Left renal cortex interstitium (tissue), 4 donors: ENCODE results near the gene TRIM40. TPM values are rescaled to one million over a fixed set of nuclear protein-coding genes. Genes with fewer than 3 reads are reported as not detected.

Experiments used
- DNase-seq, 4 donors: peaks; one replicate each; pipeline ENCODE4 v3.0.0-alpha.2; 2013; ENCODE audit warnings: low read depth in 4 of 4, low spot score in 2 of 4, missing footprints in 1 of 4
- polyA plus RNA-seq, 4 donors: library from polyadenylated mRNA; unstranded; fragments of 120-200 nt; gene quantifications; one replicate each; pipeline ENCODE4 v1.2.1, GENCODE V29; 2013; ENCODE audit not compliant: insufficient read length in 4 of 4

The TRIM40 gene
- polyA plus RNA-seq, 4 donors: 0.08 TPM; not detected in 3

DNA sequence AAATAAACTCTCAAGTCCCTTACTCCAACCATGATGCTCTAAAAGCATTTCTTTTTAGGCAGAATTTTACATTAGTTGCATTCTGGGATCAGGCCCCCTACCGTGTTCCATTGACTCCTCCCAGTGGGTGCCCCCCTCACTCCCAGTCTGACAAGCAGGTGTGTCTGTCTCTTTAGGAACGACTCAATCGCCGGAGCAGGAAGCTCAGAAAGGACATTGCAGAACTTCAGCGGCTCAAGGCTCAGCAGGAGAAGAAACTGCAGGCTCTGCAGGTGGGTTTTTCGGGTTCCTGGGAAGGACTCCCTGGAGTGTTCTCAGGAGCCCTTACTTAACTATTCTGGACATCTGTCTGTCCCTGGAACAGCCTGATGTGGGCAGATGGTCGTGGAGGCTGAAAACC, 9.9 kb downstream of the TRIM40 start:
- no peak for DNase-seq

DNA sequence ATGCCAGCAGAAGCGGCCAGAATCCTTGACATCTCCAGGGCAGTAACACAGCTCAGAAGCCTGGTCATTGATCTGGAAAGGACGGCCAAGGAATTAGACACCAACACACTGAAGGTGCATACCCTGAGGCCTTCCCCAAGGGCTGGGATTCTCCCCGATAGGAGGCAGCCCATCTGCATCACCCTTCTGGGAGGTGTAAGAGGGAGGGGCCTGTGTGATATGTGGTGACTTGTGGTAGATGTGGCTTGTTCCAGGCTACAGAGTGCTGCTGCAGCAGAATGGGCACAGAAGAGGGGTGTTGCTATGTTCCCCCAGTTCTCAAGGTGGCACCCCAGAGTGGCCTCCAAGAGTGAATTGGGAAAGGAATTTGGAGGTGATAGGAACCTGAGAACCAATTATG, 11.2 kb downstream of the TRIM40 start:
- no peak for DNase-seq

- no peak for DNase-seq
These were observed 13.3 kb downstream of the TRIM40 start for GRCh38 chr6:30149234-30149633.

DNA sequence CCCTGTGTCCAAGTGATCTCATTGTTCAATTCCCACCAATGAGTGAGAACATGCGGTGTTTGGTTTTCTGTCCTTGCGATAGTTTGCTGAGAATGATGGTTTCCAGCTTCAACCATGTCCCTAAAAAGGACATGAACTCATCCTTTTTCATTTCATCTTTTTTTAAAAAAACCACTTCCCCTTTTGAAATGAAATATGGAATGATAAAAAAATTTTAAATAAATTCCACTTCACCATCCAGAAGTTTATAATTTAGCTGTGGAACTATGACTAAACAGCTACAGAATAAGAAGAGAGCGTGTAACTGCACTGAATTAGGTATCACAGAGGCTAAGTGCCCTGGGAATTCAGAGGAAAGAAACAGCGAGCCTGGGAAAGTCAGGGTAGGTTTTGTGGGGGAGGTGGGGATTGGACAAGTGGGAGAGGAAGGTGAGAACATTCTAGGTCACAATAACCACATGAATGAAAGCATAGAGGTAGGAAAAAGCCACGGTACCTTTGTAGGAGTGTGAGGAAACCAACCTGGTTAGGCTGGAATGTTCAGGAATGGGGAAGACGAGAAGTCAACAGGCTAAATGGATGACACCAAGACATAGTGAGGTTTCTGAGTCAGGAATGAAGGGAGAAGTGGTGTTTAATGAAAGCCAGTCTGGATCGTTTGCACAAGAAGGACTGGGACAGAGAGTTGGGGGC, 14.1 kb downstream of the TRIM40 start:
- DNase-seq: no peak

- no peak for DNase-seq
These were observed 14.9 kb downstream of the TRIM40 start for GRCh38 chr6:30150671-30151395.

DNA sequence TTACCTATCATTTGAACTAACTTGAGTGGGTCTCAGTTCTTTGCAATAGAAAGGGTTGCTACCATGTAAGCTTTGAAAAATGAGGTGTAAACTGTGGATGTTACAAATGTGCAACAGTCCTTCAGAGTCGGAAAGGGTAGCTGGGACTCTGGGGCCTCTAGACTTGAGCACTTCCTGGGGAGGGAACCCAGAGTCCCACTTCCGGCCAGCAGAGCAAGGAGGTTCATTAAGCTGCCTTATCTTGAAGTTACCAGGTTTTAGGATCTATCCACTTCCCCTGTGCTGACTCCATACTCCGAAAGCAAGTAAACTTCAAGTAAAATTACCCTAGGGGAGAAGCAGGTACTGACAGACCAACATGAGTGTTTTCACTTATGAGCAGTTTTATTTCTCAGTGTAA, 15.6 kb downstream of the TRIM40 start:
- DNase-seq: no peak

GRCh38 chr6:30152016-30152673, 16.2 kb downstream of the TRIM40 start:
- DNase-seq: no peak

DNA sequence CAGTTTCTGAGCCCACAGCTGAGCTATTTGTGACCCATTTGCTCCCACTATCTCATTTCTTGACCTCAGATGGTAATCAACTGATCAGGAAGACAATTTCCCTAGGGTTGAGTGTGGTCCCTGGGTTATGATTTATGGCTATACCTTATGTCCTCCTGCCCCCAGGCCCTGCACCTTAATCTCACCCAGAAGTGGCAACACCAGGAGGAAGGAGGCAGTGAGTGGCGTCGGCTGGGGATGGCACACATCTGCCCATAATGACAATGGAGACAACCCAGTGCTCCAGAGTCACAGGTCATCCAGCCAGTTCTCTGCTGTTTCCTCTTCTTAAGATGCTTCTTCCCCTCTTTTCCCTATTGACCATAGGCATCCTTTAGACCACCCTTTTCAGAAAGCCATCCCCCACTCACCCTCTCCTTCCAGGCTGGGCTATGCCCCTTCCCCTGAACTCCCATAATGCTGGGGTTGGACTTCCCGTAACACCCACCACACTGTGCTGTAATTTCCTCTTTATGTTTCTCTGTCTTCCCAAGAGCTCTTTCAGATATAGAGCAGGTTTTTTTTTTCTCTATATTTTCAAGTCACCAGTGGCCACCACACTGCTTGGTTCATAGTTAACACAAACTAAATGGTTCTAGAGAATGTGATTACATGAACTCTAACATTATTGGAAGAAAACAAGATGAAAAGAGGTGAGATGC, 17.1 kb downstream of the TRIM40 start:
- no peak for DNase-seq

DNA sequence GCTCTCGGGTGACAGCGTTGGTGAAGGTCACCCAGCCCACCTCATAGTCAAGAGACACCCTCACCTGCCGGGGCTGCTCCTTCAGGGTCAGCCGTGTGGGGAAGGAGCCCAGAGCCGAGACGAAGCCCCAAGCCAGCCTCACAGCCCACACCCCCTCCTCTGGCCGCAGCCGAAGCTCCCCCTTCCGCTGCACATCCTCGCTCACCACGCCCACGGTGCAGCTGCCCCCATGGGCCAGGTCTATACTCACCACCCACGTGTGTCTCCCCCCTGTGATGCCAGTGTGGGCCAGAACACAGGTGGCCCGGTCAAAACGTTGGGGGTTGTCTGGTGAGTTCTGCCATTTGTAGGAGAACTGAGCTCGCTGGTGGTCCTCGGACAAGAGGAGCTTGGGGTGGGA, 18.1 kb downstream of the TRIM40 start:
- no peak for DNase-seq

DNA sequence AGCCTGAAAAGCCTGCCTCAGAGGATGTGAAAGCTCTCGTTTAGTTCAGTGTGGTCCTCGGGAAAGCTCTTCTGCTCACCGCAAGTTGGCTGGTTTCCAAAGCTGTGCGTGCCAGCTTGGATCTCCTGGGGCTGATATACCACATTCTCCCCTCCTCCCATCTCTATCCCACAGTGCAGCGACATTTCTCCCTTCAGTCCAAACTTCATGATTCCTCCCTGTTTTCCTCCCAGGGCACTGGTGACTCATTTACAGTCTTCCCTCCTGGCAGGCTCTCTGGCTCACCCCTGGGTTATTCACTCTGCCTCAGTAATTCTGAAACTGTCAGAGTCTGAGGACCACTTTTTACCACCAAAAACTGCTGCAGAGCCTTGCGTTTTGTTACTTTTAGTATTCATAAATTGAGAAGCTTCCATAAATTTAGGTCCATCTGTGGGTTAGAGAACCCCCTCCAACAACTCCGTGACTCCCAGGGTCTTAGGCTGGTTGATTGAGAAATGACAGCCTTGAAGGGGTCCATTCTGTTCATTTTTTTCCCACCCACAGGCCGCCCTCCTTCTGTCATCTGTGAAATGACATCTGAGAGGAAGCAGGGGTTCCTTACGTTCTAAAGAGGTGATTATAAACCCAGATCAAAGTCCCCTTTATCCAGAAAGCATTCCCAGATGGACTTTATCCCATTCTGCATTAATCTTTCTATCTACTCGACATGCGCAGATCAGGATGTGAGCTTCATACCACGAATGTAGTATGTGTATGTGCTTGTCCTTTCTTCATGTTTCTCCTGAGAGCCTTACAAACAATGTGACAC, 19.0 kb downstream of the TRIM40 start:
- DNase-seq: no peak

- no peak for DNase-seq
These were observed 19.8 kb downstream of the TRIM40 start for GRCh38 chr6:30155520-30156261.

- DNase-seq: no peak
These were observed 20.3 kb downstream of the TRIM40 start for GRCh38 chr6:30156262-30156599.

GRCh38 chr6:30156774-30157173, 20.8 kb downstream of the TRIM40 start:
- no peak for DNase-seq

DNA sequence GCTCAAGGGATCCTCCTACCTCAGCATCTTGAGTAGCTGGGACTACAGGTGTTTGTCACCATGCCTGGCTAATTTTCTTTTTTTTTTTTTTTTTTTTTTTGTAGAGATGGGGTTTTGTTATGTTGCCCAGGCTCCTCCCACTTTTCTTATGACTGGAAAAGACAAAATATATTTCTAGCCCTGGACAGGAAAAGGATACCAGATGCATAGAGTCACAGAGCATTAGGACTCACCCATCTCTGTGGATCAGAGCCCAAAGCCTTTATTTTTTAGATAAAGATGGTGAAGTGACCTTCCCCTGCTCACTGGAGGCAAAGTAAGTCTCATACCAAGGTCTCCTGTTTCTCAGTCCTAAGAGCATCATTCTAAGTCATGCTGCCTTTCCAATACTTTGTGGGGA, 21.6 kb downstream of the TRIM40 start:
- no peak for DNase-seq

GRCh38 chr6:30157999-30158398, 22.1 kb downstream of the TRIM40 start:
- DNase-seq: no peak

DNA sequence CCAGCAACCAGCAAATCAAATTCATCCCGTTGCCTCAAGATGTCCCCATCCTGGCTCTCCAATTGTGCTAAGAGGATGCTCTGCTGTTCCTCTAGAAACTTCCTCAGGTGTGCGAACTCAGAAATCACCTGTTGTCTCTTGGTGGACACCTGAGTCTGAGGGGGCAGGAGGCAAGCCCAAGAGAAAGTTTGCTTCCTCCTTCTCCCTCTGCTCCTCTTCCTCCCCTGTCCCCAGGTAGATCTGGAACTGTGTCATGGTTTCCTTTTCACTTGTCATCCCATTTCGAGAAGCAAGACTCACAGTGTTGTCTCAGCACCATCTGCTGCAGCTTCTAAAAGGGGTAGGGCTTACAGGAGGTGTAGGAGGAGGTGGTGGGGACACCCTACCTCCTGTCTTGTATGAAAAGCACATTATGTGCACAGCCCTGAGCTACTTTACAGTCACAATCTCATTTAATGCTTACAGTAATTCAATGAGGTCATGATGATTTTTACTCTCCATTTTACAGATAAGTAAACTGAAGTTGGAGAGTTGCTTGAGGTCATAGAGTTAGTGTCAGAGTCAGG, 22.6 kb downstream of the TRIM40 start:
- no peak for DNase-seq

DNA sequence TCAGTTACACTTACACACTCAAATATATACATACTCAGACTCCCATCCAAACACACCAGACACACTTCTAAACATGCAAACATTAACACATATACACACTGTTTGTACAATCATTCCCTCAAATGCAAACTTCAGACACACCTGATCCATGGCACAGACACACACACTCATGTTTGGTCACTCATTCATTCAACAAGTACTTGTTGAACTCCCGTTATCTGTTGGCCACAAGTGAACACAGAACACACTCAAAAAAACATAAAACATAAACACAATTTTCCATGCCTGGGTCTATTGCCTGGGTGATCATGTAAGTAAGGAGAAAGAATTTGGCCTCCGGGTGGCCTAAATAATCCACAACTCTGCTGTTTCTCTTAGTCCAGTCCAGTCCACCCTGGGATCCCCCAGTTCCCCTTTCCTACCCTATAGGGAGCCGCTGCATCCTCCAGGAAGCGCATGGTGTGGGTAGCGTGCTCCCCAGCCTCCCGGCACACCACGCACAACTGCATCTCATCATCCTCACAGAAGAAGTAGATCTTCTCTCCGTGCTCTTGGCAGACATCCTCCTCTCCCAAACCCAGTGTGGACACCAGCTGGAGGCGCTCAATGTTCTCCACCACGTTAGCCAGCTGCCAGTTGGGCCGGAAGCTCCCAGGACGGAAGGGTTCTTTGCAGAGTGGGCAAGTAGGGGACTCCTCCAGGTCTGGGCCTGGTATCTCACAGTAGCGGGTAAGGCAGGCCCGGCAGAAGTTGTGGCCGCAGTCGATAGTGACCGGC, 24.3 kb downstream of the TRIM40 start:
- DNase-seq: no peak

DNA sequence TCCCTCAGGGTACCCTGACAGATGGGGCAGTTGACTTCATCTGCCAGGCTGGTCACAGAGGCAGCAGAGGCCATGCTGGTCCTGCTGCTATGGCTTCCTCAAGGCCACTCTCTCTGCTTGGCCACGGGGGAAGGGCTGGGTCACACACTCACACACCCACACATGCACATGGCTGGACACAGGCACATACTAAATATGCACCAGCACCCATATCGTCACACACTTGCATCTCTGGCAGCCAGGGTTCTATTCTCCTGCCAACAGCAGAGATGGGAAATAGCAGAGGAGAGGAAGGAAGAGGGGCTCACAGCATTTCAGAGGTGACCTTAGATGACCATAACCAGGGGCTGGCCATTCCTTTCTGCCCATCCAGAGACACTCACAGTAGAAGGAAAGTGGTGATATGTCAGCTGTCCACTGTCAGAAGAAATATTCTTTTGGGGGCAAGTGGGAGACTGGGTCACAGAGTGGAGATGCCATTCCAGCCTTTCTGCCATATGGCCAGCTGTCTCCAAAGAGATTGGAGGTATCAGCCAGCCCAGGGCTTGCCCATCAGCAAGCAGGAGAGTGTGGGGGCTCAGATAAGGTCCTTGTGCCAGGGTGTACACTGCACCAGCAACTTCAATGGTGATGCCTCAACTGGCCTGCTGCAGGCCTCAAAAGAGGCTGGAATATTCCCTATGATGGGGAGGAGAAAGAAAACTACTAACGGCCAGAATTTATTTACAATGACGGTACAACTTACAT, 25.0 kb downstream of the TRIM40 start, which contains the start of gene TRIM10:
Gene TRIM10 (minus strand): TSS at position 427 of the 747 bp plus-strand sequence. CDS start 353 bp downstream, at position 74.
- no peak for DNase-seq
